ENCODE measurements around the gene CDC34.

CDC34 gene

DNA sequence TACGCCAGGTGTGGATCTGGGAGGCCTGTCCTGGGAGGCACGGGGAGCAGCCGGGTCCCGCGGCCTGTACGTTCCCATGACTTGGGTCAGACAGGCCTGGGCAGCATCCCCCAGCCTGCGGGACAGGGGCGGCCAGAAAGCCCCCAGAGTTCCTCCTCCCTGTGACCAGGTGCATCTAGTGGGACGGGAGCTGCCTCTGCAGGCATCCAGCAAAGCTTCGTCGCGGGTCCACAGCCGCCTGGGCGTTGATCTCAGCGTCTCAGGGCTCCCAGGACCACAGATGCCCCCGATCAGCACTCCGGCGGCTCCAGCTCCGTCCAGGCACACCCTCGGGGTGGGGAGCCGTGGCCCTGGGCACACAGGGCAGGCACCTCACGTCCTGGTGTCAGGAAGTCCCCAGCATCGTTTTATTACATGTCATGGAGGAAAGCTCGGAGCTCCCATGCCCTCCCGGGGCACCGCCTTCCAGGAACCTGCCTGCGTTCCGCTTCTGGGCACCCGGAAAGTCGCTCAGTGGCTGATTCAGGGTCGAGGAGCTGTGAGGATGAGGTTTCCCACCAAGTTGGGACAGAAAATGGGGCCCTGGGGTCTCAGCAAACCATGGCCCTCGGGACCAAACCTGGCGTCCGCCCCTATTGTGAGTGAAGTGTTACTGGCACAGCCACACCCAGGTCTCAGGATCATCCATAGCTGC lies 10.8 kb downstream of the CDC34 start:
- DNase-seq (ENCODE audit: low spot score) = no peak

DNA sequence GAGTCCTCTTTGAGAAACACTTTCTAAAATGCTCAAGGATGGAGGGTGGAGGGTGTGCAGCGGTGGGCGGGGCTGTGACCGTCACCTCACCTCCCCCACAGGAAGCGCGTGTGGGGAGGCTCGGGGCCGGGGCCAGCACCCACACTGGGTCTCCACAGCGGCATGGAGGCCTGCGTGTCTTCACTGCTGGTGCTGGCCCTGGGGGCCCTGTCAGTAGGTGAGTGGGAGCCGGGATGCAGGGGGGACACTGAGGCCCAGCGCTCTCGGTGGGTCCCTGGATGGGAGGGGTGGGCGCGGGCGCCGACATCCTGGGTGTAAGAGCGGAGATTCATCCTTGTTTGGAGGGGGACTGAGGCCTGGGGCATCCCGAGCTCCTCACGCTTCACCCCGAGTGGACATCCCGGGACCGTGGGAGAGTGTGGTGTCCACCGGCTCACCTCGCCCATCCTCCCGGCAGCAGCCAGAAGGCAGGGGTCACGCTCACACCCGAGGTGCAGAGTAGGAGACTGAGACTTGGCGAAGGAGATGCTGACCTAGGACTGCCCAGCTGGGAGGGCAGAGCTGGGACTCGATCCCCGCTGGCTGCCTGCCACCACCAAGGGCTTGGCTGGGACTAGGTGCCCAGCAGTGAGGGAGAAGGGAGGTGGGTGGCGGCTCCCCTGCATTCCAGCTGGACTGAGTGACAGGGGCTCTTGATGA lies 12.5 kb downstream of the CDC34 start, which contains the start of gene GZMM:
GZMM (plus strand) TSS at position 144 of the 699 bp plus-strand sequence; CDS start at position 163, 19 bp downstream.
- DNase-seq (ENCODE audit: low spot score) = no peak

DNA sequence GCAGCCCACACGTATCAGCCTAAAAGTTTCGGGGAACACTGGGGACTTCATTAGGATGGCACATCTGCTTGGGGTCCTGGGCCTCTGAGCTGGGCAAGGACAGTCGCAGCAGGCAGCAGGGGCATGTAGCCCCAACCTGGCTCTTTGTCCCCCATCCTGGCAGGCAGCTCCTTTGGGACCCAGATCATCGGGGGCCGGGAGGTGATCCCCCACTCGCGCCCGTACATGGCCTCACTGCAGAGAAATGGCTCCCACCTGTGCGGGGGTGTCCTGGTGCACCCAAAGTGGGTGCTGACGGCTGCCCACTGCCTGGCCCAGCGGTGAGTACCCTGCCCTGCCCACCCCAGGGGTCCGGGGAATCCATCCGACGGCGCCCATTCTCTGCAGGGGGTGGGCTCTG lies 15.6 kb downstream of the CDC34 start:
- no peak for DNase-seq (ENCODE audit: low spot score)

DNA sequence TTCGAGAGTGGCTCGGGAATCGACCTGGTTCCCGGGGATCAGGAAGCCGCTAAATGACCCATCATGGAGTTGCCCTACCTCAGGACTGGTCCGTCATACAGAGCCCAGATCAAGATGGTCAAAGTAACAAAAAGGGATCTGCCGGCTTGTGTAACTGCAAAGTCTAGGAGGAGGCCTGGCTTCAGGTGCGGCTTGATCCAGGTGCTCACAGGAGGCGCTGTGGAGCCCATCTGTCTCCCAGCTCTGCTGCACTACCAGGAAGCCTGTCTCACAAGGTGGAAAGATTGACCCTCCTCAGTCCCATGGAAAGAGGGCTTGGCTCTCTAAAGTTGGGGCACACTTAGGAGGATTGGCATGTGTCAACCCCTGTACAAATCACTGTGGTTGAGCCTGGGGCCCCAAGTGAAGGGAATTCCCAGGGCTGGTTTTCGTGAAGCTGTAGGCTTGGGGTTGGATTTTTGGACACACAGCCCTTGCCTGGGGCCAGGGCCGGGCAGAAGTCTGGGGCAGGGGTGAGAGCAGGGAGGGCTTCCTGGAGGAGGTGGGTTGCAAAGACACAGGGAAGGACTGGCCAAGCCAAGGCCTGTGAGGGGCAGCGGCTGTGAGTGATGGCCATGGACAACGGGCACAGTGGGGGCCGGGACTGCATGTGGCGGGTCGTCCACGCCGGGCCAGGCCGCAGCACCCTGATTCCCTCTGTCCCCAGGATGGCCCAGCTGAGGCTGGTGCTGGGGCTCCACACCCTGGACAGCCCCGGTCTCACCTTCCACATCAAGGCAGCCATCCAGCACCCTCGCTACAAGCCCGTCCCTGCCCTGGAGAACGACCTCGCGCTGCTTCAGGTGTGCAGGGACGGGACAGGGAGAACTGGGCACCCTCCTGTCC lies 16.5 kb downstream of the CDC34 start:
- no peak for DNase-seq (ENCODE audit: low spot score)

DNA sequence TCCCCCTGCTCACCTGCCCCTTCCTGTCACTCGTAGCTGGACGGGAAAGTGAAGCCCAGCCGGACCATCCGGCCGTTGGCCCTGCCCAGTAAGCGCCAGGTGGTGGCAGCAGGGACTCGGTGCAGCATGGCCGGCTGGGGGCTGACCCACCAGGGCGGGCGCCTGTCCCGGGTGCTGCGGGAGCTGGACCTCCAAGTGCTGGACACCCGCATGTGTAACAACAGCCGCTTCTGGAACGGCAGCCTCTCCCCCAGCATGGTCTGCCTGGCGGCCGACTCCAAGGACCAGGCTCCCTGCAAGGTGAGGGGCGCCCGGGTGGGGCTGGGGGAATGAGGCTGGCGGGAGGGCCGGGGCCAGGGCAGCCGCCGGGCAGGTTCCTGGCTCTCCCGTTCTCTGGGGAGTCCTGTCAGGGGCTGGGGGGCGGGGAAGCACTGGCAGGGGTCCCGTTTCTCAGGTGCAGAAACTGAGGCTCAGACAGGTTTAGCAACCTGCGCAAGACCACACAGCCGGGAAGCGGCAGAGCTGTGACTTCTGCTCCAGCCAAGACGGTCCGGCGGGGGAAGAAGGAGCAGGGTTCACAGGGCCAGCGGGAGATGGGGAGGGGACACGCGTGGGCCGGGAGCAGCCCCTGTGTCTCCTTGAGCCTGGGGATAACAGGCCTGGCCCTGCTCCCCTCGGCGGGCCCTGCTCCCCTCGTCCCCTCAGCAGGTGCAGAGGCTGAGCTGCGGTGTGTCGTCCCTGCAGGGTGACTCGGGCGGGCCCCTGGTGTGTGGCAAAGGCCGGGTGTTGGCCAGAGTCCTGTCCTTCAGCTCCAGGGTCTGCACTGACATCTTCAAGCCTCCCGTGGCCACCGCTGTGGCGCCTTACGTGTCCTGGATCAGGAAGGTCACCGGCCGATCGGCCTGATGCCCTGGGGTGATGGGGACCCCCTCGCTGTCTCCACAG lies 17.6 kb downstream of the CDC34 start:
- no peak for DNase-seq (ENCODE audit: low spot score)

DNA sequence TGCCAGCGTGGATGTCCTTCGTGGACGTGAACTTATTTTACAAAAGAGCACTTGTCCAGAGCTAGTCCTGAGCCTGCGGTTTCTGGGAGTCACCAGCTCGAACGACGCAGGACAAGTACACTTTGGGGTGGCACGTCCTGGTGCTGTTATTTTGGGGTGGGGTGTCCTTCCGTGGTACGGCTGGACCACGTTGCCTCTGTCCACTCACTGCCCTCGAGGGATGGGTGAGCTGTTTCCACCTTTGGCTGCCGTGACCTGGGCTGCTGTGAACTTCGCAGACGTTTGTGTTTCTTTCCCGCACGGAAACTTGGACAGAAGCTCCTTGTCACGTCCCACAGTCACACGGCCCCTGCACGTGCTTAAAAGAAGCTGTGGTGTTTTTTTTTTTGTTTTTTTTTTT lies 23.3 kb downstream of the CDC34 start:
- no peak for DNase-seq (ENCODE audit: low spot score)

DNA sequence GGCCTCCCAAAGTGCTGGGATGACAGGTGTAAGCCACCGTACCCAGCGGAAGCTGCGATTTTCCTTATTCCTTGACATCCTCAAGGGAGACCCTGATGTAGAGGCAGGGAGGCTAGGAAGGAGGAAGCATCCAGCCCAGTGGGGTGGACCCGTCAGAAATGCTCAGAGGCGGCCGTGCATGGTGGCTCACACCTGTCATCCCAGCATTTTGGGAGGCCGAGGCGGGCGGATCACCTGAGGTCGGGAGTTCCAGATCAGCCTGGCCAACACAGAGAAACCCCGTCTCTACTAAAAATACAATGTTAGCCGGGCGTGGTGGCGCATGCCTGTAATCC lies 23.9 kb downstream of the CDC34 start:
- DNase-seq (ENCODE audit: low spot score) = no peak

DNA sequence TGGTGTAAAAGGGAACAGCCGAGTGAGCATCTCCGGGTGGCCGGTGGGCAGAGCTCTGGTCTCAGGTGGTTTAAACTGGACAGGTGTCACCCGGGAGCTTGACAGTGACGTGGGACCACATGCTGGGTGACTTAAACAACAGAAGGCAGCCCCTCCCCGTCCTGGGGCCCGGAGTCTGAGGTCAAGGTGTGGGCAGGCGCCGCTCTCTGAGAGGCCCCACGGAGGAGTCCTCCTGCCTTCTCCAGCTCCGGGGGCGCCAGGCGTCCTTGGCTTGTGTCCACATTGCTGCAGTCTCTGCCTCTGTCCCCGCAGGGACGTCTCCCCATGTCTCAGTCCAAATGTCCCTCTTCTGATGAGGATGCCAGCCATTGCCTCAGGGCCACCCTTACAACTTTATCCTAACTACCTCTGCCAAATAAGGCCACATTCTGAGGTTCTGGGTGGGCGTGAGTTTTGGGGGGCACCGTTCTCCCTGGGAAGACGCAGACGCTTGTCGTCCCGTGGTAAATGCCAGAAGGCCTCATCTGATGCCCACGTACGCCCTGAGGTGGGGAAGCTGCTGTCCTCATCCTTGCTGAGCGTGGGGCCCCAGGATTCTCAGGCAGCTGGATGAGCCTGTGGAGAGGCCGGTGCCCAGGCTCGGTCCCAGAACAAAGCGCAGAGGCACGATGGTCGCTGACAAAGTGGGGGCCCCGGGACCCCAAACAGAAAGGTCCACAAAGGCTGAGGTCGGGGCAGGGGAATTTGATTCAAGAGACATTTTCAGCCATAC lies 25.2 kb downstream of the CDC34 start:
- no peak for DNase-seq (ENCODE audit: low spot score)

DNA sequence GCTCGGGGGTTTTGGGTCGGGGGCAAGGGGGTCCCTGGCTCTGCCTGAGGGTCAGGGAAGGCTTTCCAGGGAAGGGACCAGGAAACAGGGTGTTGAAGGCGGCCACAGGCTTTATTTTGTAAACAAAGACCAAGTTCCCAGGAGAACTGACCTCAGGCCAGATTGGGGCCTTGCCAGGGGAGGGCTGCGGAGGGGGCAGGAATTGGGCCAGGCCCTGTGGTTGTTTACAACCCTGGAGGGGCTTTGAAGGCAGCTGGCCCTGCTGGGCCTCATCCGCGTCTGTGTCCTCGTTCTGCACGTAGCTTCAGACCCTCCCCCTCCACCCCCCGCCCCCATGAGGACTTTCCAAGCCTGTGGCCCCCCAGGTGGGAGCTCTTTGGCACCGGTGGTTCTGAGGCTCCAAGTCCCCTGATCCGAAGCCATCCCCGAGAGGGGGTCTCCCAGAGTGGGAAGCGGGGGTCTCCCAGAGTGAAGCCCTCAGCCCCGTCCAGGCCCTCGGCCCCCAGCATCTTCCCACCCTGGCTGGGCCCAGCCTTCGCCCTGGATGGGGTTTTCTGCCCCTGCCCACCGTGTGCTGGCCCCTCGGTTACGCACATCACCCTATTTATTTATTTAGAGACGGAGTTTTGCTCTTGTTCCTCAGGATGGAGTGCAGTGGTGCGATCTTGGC lies 27.3 kb downstream of the CDC34 start:
- DNase-seq (ENCODE audit: low spot score) = no peak

DNA sequence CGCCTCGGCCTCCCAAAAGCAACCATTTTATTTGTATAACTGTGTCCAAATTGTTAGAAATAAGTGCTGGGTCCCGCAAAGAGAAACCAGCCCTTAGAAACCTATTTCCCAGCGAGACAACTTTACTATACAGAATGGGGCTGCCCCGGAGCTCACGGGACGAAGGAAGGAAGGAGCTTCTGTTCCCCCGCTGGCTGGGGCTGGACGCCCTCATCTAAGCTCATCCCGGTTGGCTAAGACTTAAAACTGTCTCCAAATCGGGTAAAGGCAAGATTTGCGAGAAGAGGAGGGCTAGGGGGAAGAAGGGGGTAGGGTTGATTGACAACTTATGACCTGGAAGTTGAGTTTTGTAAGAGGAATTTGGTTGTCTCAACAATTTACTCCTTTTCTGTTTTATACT lies 28.6 kb downstream of the CDC34 start:
- no peak for DNase-seq (ENCODE audit: low spot score)

DNA sequence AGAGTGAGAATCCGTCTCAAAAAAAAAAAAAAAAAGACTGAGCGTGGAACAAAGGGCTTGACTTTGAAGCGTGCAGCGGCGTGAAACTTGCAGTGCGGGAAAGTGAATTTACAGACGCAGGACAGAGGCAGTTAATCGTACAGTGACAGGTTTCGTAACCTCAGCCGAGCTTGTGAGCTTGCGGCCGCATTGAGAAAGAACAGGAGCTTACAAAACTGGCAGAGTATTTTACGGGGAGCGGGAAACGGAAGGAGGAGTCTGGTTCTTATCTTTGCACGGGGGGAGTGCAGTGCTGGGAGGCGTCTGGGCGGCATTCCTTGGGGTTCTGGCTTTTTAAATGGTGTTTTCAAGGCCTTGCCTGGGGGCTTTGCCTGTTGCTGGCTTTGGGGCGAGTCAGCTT lies 34.8 kb downstream of the CDC34 start:
- no peak for DNase-seq (ENCODE audit: low spot score)

DNA sequence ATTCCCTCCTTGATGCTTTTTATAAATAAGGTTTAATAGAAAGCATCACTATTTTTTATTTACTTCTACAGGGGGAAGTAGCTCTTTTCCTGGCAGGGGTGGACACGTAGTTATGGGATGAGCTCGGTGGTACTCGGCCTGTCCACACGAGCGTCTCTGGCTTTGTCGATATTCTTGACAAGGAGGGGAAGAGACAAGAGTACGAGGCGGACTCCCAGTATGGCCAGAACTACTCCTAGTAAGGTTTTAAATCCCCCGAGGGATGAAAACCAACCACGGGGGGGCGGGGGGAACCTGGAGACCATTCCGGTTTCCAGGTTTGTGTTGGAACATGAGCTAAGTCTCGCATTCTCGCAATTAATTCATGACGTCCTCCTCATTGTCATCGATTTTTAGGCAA lies 35.3 kb downstream of the CDC34 start:
- DNase-seq (ENCODE audit: low spot score) = no peak

DNA sequence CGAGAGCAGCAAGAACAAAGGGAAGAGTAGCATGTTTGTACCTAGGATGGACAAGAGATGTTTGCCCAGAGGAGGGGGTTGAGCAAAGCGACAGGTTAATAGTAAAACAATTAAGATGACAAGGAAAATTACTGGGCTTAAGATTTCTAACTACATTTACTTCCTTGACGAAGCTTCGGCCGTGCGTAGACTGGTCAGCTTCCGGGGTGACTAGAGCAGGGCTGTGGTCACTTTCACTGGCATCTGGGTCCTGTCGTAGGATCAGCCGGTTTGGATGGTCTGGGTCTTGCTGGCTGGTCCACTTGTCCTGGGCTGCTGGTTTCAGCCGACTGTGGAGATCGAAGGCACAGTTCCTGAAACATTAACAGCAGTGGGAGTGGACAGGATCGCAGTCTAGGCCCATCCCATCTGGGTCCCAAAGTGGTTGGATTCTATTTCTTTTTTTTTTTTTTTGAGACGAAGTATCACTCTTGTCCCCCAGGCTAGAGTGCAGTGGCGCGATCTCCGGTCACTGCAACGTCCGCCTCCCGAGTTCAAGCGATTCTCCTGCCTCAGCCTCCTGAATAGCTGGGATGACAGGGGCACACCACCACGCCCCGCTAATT lies 35.8 kb downstream of the CDC34 start:
- no peak for DNase-seq (ENCODE audit: low spot score)

DNA sequence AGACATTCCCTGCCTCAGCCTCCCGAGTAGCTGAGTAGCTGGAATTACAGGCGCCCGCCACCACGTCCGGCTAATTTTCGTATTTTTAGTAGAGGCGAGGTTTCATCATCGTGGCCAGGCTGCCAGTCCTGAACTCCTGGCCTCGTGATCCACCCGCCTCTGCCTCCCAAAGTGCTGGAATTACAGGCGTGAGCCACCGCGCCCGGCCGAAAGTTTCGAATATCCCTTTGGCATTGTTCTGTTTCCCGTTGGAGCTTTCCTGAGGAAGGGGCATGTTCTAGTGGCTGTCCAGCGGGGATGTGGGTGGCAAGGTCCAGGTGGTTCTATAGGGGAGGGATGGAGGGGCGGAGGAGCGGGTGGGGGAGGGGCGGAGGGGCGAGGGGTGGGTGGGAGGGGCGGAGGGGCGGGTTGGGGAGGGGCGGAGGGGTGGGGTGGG lies 38.7 kb downstream of the CDC34 start:
- DNase-seq (ENCODE audit: low spot score) = no peak

DNA sequence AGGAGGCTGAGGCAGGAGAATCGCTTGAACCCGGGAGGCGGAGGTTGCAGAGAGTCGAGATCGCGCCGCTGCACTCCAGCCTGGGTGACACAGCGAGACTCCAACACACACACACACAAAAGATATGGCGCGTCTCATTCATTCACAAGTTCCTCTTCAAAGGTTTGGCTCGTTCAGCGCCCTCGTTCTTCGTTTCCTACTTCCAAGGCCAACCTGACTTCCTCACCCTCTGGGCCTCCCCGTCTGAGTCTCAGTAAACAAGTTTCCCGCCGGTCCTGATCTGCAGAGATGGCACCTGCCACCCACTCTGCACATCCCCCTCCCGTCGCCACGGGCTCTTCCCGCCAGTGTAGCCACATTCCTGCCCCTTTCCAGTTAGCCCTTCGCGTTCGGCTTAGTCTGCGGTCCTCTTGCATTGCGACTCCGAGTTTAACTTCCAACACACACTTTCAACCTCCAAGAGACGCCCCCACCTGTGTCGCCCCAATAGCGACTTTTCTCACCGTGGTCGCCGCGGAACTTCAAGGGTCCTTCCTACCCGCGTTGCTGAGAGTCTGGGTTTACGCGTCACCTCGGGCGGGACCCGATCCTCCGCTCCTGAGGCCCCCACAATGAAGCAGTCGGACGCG lies 39.5 kb downstream of the CDC34 start:
- no peak for DNase-seq (ENCODE audit: low spot score)

DNA sequence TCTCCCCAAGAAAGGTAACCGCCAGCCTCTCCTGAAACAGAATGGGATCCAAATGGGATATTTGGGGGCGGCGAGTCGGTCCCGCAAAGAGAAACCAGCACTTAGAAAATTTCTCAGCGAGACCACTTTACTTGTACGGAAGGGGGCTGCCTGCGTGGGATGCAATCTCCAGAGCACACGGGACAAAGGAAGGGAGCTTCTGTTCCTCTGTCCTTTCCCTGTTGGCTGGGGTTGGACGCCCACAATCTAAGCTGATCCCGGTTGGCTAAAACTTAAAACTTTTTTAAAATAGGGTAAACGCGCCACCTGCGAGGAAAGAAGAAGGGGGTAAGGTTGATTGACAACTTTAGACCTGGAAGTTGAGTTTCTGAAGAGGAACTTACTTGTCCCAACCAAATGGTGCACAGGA lies 40.0 kb downstream of the CDC34 start:
- DNase-seq (ENCODE audit: low spot score) = no peak

DNA sequence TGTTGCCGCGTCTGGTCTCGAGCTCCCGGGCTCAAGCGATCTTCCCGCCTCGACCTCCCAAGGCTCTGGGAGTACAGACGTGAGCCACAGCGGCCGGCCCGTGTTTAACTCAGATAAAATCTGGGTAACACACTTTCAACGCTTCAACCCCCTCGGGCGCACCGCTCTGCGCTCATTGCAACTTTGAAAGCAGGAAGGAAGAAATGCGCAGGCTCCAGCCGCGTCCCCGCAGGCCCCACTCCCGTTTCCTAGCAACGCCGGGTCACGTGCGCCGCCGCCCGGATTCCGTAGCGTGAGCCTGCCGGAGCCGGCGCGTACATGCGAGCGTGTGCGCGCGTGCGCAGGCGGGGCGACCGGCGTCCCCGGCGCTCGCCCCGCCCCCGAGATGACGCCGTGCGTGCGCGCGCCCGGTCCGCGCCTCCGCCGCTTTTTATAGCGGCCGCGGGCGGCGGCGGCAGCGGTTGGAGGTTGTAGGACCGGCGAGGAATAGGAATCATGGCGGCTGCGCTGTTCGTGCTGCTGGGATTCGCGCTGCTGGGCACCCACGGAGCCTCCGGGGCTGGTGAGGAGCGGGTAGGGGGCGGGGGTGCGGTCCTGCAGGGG lies 40.7 kb downstream of the CDC34 start, which contains the start of gene BSG:
BSG (plus strand) TSS at position 457 of the 603 bp plus-strand sequence; CDS start at position 496, 39 bp downstream.
- DNase-seq (ENCODE audit: low spot score) = peak; percentile 96

DNA sequence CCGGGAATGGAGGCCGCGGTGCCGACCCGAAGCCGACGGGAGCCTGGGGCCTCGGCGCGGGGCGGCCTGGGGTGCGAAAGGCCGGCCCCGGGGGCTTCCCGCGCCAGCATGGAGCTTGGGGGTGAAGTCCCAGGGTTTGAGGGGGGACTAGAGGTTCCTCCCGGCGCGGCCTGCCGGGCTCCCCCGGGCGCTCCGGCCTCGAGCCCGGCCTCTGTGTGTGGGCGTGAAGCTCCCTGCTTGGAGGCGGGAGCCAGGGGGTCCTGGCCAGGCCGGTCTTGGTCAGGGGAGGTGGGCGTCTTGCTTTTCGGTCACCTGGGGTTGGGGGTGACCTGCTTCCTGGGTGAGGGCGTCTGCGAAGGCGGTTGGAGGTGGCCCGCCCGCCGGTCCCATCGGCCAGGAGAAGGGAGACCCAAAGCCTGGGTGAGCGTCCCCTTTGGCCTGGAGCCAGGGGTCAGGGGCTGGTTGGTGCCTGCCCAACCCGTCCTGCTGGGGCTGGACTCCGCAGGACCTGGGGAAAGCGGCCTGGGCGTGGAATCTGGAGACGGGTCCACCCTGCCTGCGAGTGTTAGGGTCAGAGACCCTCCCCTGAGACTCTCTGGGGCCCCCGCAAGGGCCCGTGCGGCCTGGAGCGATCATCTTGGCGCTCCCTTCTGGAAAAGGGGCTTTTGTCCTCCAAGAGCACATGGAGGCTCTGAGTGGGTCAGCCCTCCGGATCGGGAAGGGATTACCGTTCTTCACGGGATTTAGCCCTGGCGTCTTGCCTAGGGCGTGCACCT lies 41.4 kb downstream of the CDC34 start:
- no peak for DNase-seq (ENCODE audit: low spot score)

All from globus pallidus (tissue), 1 donor.